ENCODE measurements around the gene COQ9.
A peak's percentile ranks its signal among the peaks of the same experiment; 100 is the strongest.

COQ9 gene

DNA sequence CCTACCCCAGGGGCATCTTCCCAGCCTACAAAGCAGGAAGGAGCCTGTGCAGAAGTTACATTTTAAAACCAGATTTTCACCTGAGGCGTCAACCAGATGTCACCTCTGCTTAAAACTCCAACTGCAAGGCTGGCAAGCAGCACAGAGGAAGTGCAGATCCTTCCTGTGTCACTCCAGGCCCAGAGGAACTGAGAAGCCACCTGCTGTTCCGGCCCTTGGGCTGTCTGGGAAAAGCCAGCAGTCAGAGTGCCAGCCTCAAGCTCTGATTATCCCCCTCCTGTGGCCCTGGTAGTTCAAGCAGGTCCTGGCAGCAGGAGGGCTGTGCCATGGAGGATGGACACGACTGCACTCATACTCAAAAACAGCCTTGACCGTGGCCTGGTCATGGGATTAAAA lies 25.4 kb downstream of the COQ9 start:
- no peak for DNase-seq (ENCODE audit: low read depth)

GRCh38 chr16:57473176-57473840 lies 26.0 kb downstream of the COQ9 start:
- no peak for DNase-seq (ENCODE audit: low read depth)

GRCh38 chr16:57473906-57474305 lies 26.6 kb downstream of the COQ9 start:
- DNase-seq (ENCODE audit: low read depth), result no peak

DNA sequence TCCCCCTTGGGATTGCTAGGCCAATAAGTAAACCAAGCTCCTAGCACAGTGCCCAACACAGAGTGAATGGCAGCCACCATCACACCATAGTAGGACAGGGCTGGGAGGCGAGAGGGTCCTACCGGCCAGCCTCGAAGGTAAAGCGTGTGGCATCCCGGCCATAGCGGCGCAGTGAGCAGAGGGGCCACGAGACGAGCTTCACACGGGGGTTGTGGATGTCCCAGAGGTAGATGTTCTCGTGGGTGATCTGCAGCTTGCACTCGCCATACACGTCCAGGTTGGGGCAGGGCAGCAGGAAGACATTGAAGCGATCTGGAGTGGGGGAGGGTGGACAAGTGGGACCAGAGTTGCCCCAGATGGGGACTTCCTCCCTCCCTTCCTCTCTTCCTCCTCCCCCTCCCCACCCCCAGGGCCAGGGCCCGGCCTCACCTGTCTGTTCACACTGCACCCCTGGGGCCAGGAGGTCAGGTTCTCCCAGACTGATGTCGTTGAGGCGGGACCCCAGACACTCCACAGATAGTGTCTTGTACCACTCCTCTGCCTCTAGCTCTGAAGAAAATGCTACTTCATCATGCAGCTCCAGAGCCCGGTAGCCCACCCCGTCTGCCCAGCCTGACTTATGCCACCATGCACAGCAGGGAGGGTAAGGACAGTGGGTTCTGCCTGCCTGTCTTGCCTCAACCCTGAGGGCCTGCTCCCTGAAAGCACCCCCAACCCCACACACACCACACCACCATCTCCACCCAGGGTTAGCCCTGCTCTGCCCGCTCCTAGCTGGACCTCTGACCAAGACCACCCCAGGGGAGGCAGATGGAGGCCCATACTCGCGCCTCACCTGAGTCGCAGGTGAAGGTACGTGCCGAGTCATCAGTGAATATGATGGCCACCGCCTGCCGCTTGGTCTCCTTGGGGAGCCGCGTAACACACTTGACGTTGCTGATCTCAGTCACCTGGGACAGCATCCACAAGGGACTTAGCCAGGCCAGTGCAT lies 27.7 kb downstream of the COQ9 start:
- DNase-seq (ENCODE audit: low read depth), result no peak

GRCh38 chr16:57475711-57476339 lies 28.5 kb downstream of the COQ9 start:
- peak; percentile 65 for DNase-seq (ENCODE audit: low read depth)

DNA sequence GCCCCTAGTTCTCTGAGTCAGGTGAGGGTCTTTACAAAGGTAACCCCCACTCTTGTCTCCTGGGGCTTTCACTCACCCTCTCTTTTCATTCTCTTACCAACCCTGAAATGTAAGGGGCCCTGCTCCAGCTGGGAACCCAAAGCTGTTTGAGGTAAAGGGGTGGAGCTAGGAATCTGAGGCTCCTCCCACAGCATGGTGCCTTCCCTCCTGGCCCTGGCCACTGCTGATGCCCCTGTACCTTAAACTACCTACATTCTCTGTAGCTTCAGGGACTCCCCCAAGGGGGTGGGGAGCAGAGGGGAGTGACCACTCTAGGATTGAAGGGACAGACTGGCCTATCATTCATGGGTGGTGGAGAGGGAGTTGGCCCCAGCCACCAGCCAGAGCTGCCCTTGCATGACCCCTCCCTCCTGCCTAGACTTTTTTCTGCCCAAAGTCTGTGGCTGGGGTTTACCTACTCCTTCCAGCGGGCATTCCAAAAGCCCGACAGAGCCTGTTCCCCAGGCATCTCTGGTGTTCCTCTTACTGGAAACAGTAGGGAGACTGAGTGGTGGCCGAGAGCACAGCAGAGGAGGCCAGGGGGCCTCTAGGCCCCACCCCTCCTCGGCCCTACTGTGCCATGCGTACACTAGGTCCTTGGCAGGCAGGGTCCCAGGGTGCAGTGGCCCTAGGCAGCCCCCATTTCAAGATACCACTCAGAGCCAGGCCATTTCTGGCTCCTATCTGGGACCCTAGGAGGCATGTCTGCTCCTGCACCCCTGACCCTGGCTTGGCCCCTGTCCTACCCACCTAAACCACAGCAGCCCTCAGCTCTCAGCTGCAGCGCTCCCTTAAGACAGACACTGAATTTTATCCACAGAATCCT lies 29.5 kb downstream of the COQ9 start:
- DNase-seq (ENCODE audit: low read depth), result no peak

DNA sequence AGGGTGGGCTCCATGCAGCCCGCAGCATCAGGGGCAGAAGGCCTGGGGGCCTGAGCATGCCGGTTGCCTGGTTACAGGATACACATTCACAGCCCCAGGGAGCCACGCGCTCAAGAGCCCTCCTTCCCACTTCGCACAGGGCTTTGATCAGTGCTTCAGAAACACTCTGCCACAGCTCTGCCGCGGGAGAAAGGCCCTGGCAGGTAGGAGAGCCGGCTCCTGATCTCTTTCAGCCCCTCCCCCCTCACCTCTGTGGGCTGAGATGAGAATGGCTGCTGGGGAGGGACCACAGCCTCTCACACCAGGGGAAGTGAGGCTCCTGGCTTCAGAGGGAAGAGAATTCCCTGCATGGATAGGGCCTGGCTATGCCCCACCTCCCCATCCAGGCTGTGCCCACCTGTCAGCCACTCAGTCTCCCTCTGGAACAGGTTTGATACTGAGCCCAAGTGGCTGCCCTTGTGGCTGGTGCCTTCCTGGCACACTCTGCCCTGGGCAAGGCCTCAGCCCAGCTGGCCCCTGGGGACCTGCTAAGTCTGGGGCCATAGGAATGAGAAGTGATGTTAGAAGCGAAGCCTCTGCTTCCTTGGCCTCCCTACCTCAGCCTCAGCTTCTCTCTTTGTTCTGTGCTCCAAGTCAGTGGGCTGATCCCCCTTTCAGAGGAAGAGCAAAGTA lies 30.4 kb downstream of the COQ9 start:
- DNase-seq (ENCODE audit: low read depth), result no peak

DNA sequence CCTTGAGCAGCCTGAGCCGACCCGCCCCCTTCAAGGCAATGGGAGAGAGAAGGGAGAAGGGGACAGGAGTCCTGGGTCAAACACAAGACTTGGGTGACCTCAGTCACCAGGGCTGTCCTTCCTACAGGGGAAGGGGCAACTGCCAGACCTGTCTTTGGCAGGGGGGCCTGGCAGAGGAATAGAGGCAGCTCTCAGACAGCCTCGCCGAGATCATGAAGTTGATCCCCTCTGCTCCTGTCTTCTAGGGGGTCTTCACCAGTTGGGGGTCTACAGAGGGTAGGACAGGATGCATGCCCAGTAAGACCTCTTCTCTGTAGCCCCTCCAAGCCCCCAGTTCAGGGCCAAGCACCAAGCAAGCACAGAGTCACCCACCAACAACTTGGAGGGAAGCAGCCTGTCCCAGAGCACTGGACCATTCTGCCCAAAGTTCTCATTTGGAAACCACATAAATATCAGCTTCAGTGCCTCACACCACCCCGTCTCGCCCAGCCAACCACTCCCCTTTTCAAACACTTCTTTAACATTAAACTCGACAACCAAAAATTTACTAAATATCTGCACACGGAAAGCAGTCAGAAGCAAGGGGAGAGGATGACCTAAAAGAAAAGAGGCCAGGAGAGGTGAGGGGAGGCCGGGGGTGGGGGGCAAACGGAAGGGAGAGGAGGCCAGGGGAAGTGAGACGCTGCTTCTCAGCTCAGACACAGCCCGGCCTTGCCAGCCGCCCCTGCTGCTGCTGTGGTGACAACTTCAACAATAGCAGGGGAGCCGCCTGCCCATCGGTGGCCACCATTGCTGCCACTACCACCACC lies 31.3 kb downstream of the COQ9 start:
- DNase-seq (ENCODE audit: low read depth), result no peak

GRCh38 chr16:57479205-57479975 lies 32.1 kb downstream of the COQ9 start:
- DNase-seq (ENCODE audit: low read depth), result no peak

- DNase-seq (ENCODE audit: low read depth), result no peak
Observed at GRCh38 chr16:57479976-57480753, 32.9 kb downstream of the COQ9 start.

DNA sequence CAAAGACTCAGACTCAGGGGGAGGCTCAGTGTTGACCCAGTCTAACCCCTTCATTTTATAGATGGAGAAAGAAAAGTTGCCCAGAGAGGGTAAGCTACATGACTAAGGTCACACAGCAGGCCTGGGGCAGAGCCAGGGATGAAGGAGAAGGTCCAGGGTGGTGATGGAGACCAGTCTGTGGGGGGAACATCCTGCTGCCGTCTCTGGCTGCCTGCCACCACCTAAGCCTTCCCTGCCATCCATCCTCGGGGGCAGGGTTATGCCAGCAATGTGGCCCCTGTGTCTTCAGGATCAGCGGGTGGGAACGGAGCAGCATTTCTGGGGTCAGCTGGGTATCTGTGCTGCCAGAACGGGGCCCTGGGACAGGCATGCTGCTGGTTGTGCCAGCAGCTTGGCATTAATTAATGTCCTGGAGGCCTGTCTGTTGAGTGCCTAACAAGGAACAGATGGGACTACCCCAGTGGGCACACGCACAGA lies 33.5 kb downstream of the COQ9 start:
- no peak for DNase-seq (ENCODE audit: low read depth)

DNA sequence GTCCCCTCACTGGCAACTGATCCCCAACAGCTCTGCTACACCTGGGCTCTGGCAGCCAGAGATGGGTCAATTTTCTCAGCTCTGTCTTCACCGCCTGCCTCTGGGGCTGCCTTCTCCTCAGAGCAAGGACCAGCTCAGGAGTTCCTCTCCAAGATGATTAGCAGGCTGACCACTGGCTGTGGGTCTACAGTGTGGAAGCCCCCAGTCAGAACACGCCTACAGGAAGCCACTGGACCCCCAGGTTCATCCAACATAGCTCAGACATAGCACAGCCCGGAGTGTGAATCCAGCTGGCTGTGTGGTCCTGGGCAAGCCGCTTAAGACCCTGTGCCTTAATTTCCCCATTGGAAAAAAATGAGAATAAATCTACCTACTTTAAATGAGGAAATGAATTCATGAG lies 34.1 kb downstream of the COQ9 start:
- no peak for DNase-seq (ENCODE audit: low read depth)

DNA sequence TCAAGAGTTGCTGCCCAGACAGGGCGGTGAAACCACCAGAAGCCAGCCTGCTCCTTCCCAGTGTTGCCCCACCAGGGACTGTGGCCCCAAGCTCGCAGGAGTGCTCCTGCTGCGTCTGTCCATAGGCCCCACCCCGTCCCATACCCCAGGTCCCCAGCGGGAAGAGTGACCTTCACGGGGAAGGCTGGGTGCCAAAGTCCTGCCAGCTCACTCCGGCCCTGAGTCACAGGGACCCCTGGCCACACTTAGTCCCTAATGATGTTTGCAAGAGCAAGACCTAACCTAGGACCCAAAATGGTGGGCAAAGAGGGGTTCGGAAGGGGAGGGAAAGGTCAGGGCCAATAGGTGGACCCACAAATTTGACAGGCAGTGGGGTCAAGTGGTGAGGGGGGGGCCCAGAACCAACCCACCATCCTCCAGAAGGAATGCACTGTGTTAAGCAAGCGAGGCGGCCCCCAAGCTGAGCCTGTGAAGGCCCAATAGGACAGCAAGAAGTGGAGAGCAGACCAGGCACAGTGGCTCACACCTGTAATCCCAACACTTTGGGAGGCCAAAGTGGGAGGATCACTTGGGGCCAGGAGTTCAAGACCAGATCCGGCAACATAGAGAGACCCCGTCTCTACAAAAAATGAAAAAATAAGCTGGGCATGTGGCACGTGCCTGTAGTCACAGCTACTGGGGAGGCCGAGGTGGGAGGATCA lies 35.7 kb downstream of the COQ9 start:
- DNase-seq (ENCODE audit: low read depth), result no peak

- no peak for DNase-seq (ENCODE audit: low read depth)
Observed at GRCh38 chr16:57483725-57484514, 36.6 kb downstream of the COQ9 start.

DNA sequence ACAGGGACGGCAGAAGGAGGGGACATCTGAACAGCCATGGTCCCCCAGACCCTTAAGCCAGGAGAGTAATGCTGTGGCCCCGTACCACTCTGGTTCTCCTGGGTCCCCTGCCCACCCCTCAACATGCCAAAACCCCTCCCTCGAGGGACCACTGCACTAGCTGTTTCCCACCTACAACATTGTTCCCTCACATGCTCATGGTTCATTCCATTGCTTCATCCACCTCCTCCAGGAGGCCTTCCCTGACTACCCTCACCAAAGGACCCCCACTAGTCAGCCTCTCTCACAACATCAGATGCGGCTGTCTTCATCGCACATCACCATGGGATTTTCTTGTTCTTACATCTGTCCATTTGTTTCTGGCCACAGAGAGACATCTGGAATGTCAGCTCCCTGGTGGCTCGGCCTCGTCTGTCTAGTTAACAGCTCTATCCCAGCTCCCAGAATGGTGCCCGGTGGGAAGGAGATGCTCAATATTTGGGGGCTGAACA lies 37.3 kb downstream of the COQ9 start:
- no peak for DNase-seq (ENCODE audit: low read depth)

- no peak for DNase-seq (ENCODE audit: low read depth)
Observed at GRCh38 chr16:57485091-57485915, 38.0 kb downstream of the COQ9 start.

All from activated gamma-delta T cell treated with anti-CD3 and anti-CD28 coated beads, Interleukin-2, amount 50 U/mL, for 16 hours (primary cell).